ENCODE measurements around the gene LRRC71.

LRRC71 gene

DNA sequence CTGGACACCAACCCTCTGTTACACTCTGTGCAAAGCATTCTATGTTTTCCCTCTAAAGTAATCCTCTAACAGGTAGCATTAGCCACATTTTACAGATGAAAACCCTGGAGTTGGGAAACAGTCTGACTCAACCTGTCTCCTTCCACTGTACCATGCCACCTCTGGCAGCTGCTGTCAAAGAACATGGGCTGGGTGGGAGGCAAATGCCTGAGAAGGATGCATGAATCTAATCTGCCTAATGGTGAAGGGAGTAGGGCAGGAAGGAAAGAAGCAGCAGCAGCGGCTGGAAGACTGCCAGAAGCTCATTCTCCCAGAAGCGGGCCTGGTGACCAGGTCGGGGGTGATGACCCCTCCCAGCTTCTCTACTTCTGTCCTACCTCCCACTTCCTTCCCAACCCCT lies 21.7 kb downstream of the LRRC71 start:
- no peak for ATAC-seq
- TF ChIP-seq CREB5 (CRISPR knock-in tag; IDR thresholded peaks at IDR 0.05; ENCODE audit: low read depth) (no peak), GLIS3 (CRISPR knock-in tag; IDR thresholded peaks at IDR 0.05) (no peak), ZC3H10 (CRISPR knock-in tag; IDR thresholded peaks at IDR 0.05) (no peak), TCF4 (CRISPR knock-in tag; IDR thresholded peaks at IDR 0.05; ENCODE audit: borderline replicate concordance) (no peak), ZFP3 (CRISPR knock-in tag; IDR thresholded peaks at IDR 0.05) (no peak), ARNTL (CRISPR knock-in tag; IDR thresholded peaks at IDR 0.05; ENCODE audit: borderline replicate concordance, low read depth) (no peak), PPARA (CRISPR knock-in tag; IDR thresholded peaks at IDR 0.05; ENCODE audit: borderline replicate concordance) (no peak), ISL1 (CRISPR knock-in tag; IDR thresholded peaks at IDR 0.05) (no peak), RARB (CRISPR knock-in tag; IDR thresholded peaks at IDR 0.05) (no peak), TOX (CRISPR knock-in tag; IDR thresholded peaks at IDR 0.05; ENCODE audit: borderline replicate concordance) (no peak)
- TF ChIP-seq, protein P1, sequence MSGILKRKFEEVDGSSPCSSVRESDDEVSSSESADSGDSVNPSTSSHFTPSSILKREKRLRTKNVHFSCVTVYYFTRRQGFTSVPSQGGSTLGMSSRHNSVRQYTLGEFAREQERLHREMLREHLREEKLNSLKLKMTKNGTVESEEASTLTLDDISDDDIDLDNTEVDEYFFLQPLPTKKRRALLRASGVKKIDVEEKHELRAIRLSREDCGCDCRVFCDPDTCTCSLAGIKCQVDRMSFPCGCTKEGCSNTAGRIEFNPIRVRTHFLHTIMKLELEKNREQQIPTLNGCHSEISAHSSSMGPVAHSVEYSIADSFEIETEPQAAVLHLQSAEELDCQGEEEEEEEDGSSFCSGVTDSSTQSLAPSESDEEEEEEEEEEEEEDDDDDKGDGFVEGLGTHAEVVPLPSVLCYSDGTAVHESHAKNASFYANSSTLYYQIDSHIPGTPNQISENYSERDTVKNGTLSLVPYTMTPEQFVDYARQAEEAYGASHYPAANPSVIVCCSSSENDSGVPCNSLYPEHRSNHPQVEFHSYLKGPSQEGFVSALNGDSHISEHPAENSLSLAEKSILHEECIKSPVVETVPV (CRISPR knock-in tag; IDR thresholded peaks at IDR 0.05): no peak

DNA sequence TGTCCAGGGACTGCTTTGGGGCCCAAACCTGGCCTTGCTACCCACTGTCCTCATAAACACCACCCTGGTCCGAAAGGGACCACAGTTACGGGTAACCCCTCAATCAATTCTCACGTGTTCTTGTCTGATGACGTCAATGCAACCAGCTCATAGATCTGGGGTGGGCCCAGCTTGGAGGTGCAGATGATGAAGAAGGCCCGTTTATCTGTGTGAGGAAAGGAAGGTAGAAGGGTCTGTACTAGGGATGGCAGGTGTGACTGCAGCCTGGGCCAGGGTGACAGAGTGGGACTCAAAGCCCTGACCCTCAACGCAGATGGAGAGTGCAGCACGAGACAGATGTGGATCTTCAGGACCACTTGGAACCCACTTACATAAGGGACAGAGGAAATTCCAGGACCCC lies 22.1 kb downstream of the LRRC71 start:
- no peak for ATAC-seq
- TF ChIP-seq SNAI2 (CRISPR knock-in tag; IDR thresholded peaks at IDR 0.05): no peak

- ATAC-seq: no peak
- TF ChIP-seq TCF4 (CRISPR knock-in tag; IDR thresholded peaks at IDR 0.05; ENCODE audit: borderline replicate concordance) (no peak), GLIS3 (CRISPR knock-in tag; IDR thresholded peaks at IDR 0.05) (no peak), ZNF565 (CRISPR knock-in tag; conservative IDR thresholded peaks at IDR 0.05; ENCODE audit: low read depth) (no peak), ISL1 (CRISPR knock-in tag; IDR thresholded peaks at IDR 0.05) (no peak), CREB5 (CRISPR knock-in tag; IDR thresholded peaks at IDR 0.05; ENCODE audit: low read depth) (no peak), SNAI2 (CRISPR knock-in tag; IDR thresholded peaks at IDR 0.05) (no peak)
Observed at GRCh38 chr1:156943756-156944155, 23.3 kb downstream of the LRRC71 start.

DNA sequence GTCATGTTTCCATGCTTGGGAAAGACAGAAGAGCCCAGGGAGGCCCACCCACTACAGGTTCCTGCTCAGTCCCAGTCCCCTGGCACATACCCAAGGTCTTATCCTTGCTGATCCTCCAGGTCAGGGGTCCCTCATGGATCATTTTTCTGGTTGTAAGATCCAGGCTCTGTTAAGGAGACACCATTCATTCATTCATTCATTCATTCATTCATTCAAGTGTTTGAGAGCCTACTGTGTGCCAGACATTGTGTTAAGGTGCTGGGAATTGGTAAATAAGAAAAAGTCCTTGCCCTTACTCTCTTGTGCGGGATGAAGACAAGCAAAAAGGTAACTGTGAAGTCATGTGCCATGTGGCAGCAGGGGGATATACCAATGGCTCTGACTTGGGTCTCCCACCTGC lies 23.8 kb downstream of the LRRC71 start:
- TF ChIP-seq ZNF8 (CRISPR knock-in tag; IDR thresholded peaks at IDR 0.05) (no peak), ZNF70 (CRISPR knock-in tag; IDR thresholded peaks at IDR 0.05) (no peak), ZFP3 (CRISPR knock-in tag; IDR thresholded peaks at IDR 0.05) (no peak), PATZ1 (CRISPR knock-in tag; IDR thresholded peaks at IDR 0.05; ENCODE audit: borderline replicate concordance) (no peak), CREB5 (CRISPR knock-in tag; IDR thresholded peaks at IDR 0.05; ENCODE audit: low read depth) (no peak), ESRRG (CRISPR knock-in tag; IDR thresholded peaks at IDR 0.05) (no peak), ZFP30 (CRISPR knock-in tag; IDR thresholded peaks at IDR 0.05) (no peak), TOX (CRISPR knock-in tag; IDR thresholded peaks at IDR 0.05; ENCODE audit: borderline replicate concordance) (no peak), BACH2 (CRISPR knock-in tag; IDR thresholded peaks at IDR 0.05; ENCODE audit: borderline replicate concordance) (no peak), ARNTL (CRISPR knock-in tag; IDR thresholded peaks at IDR 0.05; ENCODE audit: borderline replicate concordance, low read depth) (no peak), GLIS3 (CRISPR knock-in tag; IDR thresholded peaks at IDR 0.05) (no peak), OSR1 (CRISPR knock-in tag; IDR thresholded peaks at IDR 0.05) (no peak), RARB (CRISPR knock-in tag; IDR thresholded peaks at IDR 0.05) (no peak), CSDC2 (CRISPR knock-in tag; IDR thresholded peaks at IDR 0.05) (no peak), PPARA (CRISPR knock-in tag; IDR thresholded peaks at IDR 0.05; ENCODE audit: borderline replicate concordance) (no peak)
- TF ChIP-seq, protein P1 (CRISPR knock-in tag; IDR thresholded peaks at IDR 0.05): no peak
- TF ChIP-seq, protein P2, sequence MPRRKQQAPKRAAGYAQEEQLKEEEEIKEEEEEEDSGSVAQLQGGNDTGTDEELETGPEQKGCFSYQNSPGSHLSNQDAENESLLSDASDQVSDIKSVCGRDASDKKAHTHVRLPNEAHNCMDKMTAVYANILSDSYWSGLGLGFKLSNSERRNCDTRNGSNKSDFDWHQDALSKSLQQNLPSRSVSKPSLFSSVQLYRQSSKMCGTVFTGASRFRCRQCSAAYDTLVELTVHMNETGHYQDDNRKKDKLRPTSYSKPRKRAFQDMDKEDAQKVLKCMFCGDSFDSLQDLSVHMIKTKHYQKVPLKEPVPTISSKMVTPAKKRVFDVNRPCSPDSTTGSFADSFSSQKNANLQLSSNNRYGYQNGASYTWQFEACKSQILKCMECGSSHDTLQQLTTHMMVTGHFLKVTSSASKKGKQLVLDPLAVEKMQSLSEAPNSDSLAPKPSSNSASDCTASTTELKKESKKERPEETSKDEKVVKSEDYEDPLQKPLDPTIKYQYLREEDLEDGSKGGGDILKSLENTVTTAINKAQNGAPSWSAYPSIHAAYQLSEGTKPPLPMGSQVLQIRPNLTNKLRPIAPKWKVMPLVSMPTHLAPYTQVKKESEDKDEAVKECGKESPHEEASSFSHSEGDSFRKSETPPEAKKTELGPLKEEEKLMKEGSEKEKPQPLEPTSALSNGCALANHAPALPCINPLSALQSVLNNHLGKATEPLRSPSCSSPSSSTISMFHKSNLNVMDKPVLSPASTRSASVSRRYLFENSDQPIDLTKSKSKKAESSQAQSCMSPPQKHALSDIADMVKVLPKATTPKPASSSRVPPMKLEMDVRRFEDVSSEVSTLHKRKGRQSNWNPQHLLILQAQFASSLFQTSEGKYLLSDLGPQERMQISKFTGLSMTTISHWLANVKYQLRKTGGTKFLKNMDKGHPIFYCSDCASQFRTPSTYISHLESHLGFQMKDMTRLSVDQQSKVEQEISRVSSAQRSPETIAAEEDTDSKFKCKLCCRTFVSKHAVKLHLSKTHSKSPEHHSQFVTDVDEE (CRISPR knock-in tag; IDR thresholded peaks at IDR 0.05): no peak
- TF ChIP-seq, protein P3, sequence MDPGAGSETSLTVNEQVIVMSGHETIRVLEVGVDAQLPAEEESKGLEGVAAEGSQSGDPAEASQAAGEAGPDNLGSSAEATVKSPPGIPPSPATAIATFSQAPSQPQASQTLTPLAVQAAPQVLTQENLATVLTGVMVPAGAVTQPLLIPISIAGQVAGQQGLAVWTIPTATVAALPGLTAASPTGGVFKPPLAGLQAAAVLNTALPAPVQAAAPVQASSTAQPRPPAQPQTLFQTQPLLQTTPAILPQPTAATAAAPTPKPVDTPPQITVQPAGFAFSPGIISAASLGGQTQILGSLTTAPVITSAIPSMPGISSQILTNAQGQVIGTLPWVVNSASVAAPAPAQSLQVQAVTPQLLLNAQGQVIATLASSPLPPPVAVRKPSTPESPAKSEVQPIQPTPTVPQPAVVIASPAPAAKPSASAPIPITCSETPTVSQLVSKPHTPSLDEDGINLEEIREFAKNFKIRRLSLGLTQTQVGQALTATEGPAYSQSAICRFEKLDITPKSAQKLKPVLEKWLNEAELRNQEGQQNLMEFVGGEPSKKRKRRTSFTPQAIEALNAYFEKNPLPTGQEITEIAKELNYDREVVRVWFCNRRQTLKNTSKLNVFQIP (CRISPR knock-in tag; IDR thresholded peaks at IDR 0.05; ENCODE audit: borderline replicate concordance, low read depth): no peak
- ATAC-seq: no peak

Data from SK-N-SH treated with all-trans-retinoic acid at 6 μM for 48 hours (cell line).